ENCODE data around the gene EPS8L1.
"Not testable (repeated sequence)": the region's sequence is repeated elsewhere in the genome, so short reads cannot be mapped to it uniquely, and the experiment has no call there.

EPS8L1 gene

GRCh38 chr19:55075371-55075998 is at the start of gene EPS8L1:
TSS of gene EPS8L1 (plus strand) at chr19:55075869. CDS start at chr19:55076445, 576 bp downstream.
- DNase-seq = no peak

GRCh38 chr19:55027140-55027471 is 48.6 kb upstream of the EPS8L1 start:
- DNase-seq = not testable (repeated sequence)

GRCh38 chr19:55027472-55028337 is 48.0 kb upstream of the EPS8L1 start:
- DNase-seq = peak; percentile 14

GRCh38 chr19:55028757-55029156 is 46.9 kb upstream of the EPS8L1 start:
- DNase-seq = no peak

GRCh38 chr19:55031178-55031577 is 44.5 kb upstream of the EPS8L1 start:
- DNase-seq = no peak

GRCh38 chr19:55032170-55032800 is 43.4 kb upstream of the EPS8L1 start:
- DNase-seq = no peak

- not testable (repeated sequence) for DNase-seq
Measured at GRCh38 chr19:55032976-55033643, 42.6 kb upstream of the EPS8L1 start.

GRCh38 chr19:55034751-55035150 is 40.9 kb upstream of the EPS8L1 start:
- DNase-seq = no peak

- DNase-seq = no peak
Measured at GRCh38 chr19:55036058-55036457, 39.6 kb upstream of the EPS8L1 start.

GRCh38 chr19:55037603-55038002 is 38.1 kb upstream of the EPS8L1 start:
- not testable (repeated sequence) for DNase-seq

GRCh38 chr19:55040654-55041053 is 35.0 kb upstream of the EPS8L1 start:
- not testable (repeated sequence) for DNase-seq

GRCh38 chr19:55041244-55041626 is 34.4 kb upstream of the EPS8L1 start:
- DNase-seq = no peak

GRCh38 chr19:55041627-55042343 is 33.9 kb upstream of the EPS8L1 start:
- no peak for DNase-seq

GRCh38 chr19:55042344-55042678 is 33.4 kb upstream of the EPS8L1 start:
- no peak for DNase-seq

- no peak for DNase-seq
Measured at GRCh38 chr19:55042688-55043087, 33.0 kb upstream of the EPS8L1 start.

- no peak for DNase-seq
Measured at GRCh38 chr19:55044286-55044685, 31.4 kb upstream of the EPS8L1 start.

GRCh38 chr19:55044771-55045716 is 30.6 kb upstream of the EPS8L1 start:
- no peak for DNase-seq

GRCh38 chr19:55046975-55047622 is 28.6 kb upstream of the EPS8L1 start:
- DNase-seq = no peak

- no peak for DNase-seq
Measured at GRCh38 chr19:55047951-55048350, 27.7 kb upstream of the EPS8L1 start.

GRCh38 chr19:55048446-55048845 is 27.2 kb upstream of the EPS8L1 start:
- DNase-seq = no peak
